Common myeloid progenitor, CD34-positive (primary cell): ENCODE measurements around the gene ZC3H10.

Experiments used
- CTCF ChIA-PET: fragments of 350-600 bp; sonication (Branson Sonifier 250); formaldehyde crosslinking; loops from one replicate; lab custom pipeline; 2021; ENCODE audit warnings: antibody characterized with exemption; lab: Charles Lee
- POLR2A ChIA-PET: fragments of 350-600 bp; sonication (Branson Sonifier 250); formaldehyde crosslinking; loops from one replicate; lab custom pipeline; 2021; ENCODE audit warnings: antibody characterized with exemption; lab: Charles Lee
- DNase-seq, 3 donors: peaks; one replicate each; pipeline versions ENCODE4 v3.0.0 to v3.0.0-alpha.2; 2013
- H3K27ac ChIP-seq, 2 experiments: 1 replicate in 1 of 2; 2 replicates in 1 of 2; pipeline ENCODE4 v1.7.0; 2013; ENCODE audit warnings: inconsistent platforms in 2 of 2, low read length in 2 of 2, mild to moderate bottlenecking in 2 of 2, low read depth in 1 of 2, moderate library complexity in 1 of 2; ENCODE audit not compliant: severe bottlenecking in 2 of 2, insufficient read depth in 1 of 2, poor library complexity in 1 of 2
- H3K27me3 ChIP-seq, 5 experiments: replicated peaks in 2 of 5; 1 replicate in 3 of 5; 2 replicates in 2 of 5; pipeline versions ENCODE4 v1.6.1 to v1.7.0; 2013; ENCODE audit warnings: low read length in 4 of 5, mild to moderate bottlenecking in 2 of 5, moderate library complexity in 2 of 5, inconsistent platforms in 1 of 5; ENCODE audit not compliant: insufficient read depth in 5 of 5, control insufficient read depth in 4 of 5
- H3K36me3 ChIP-seq, 4 experiments: 1 replicate in 2 of 4; 2 replicates in 2 of 4; pipeline versions ENCODE4 v1.6.1 to v1.7.0; 2013; ENCODE audit warnings: low read length in 3 of 4, control low read depth in 1 of 4, mild to moderate bottlenecking in 1 of 4; ENCODE audit not compliant: control insufficient read depth in 4 of 4, insufficient read depth in 4 of 4
- H3K4me1 ChIP-seq, 4 experiments: 1 replicate in 3 of 4; 2 replicates in 1 of 4; pipeline versions ENCODE4 v1.6.1 to v1.7.1; 2013; ENCODE audit warnings: low read length in 3 of 4, mild to moderate bottlenecking in 3 of 4, control low read depth in 1 of 4, inconsistent platforms in 1 of 4, moderate library complexity in 1 of 4; ENCODE audit not compliant: control insufficient read depth in 4 of 4, insufficient read depth in 4 of 4; ENCODE audit errors: control extremely low read depth in 1 of 4
- H3K4me3 ChIP-seq, 7 experiments: 1 replicate in 4 of 7; 2 replicates in 3 of 7; pipeline versions ENCODE4 v1.5.1 to v1.7.0; 2013; ENCODE audit warnings: mild to moderate bottlenecking in 7 of 7, low read length in 6 of 7, moderate library complexity in 6 of 7, inconsistent platforms in 2 of 7, low read depth in 2 of 7, control low read depth in 1 of 7; ENCODE audit not compliant: insufficient read depth in 4 of 7, control insufficient read depth in 1 of 7; ENCODE audit errors: extremely low read depth in 1 of 7
- H3K9me3 ChIP-seq, 5 experiments: 1 replicate in 4 of 5; 2 replicates in 1 of 5; pipeline versions ENCODE4 v1.6.1 to v1.7.1; 2013; ENCODE audit warnings: low read length in 4 of 5, mild to moderate bottlenecking in 2 of 5, inconsistent platforms in 1 of 5, low read depth in 1 of 5, moderate library complexity in 1 of 5; ENCODE audit not compliant: control insufficient read depth in 4 of 5, insufficient read depth in 2 of 5; ENCODE audit errors: control extremely low read depth in 1 of 5
- WGBS: methylation state at CpG from one replicate; pipeline ENCODE4 v1.1.5; 2013; ENCODE audit not compliant: insufficient coverage; 5-methylcytosine and 5-hydroxymethylcytosine counted together

ZC3H10 gene

GRCh38 chr12:56082967-56083366 lies 35.1 kb upstream of the ZC3H10 start:
- Histone ChIP-seq H3K4me1 (peaks cover 0 to 18% (median 17%) of the 10 kb centered on the region in 4 experiments), H3K9me3 (no peaks in the 10 kb centered on the region), H3K27ac (no peak overlapping the region), H3K36me3 (no peaks in the 10 kb centered on the region), H3K4me3 (no peak overlapping the region), H3K27me3 (peaks cover 0 to 42% (median 20%) of the 10 kb centered on the region in 5 experiments)
- CTCF ChIA-PET: interaction anchor here (0.9 to 2.2 kb wide), 6 partner anchors 11 to 38 kb away, joined by 3 to 10 read pairs (median 3); partner anchors contain the start of gene PA2G4
- POLR2A ChIA-PET: no interaction called here
- no CpG with 5 or more reads among the region's 3 CpGs for WGBS
- no peak for DNase-seq

DNA sequence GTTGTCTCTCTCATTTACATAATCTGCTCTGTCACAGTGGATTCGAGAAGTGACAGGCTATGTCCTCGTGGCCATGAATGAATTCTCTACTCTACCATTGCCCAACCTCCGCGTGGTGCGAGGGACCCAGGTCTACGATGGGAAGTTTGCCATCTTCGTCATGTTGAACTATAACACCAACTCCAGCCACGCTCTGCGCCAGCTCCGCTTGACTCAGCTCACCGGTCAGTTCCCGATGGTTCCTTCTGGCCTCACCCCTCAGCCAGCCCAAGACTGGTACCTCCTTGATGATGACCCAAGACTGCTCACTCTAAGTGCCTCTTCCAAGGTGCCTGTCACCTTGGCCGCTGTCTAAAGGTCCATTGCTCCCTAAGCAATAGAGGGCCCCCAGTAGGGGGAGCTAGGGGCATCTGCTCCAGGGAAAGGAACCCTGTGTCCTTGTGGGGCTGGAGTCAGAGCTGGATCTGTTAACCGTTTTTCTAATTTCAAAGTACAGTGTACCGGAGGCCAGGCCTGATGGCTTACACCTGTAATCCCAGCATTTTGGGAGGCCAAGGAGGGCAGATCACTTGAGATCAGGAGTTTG lies 33.0 kb upstream of the ZC3H10 start:
- Histone ChIP-seq H3K9me3 (no peaks in the 10 kb centered on the region), H3K36me3 (no peaks in the 10 kb centered on the region), H3K27ac (no peak overlapping the region), H3K4me3 (no peak overlapping the region), H3K4me1 (peaks cover 0 to 7% (median 5%) of the 10 kb centered on the region in 4 experiments), H3K27me3 (peaks cover 0 to 35% (median 20%) of the 10 kb centered on the region in 5 experiments)
- CTCF ChIA-PET: interaction anchor here (0.8 to 2.6 kb wide), 6 partner anchors 11 to 35 kb away, joined by 3 to 16 read pairs (median 4); partner anchors contain the start of gene PA2G4
- 91% methylated on average over 15 of the region's 15 CpGs for WGBS
- peak in 2 of 3 donors; percentile 23 to 40 for DNase-seq
- POLR2A ChIA-PET: no interaction called here

GRCh38 chr12:56086096-56086495 lies 32.0 kb upstream of the ZC3H10 start:
- Histone ChIP-seq H3K36me3 (no peaks in the 10 kb centered on the region), H3K4me1 (no peaks in the 10 kb centered on the region), H3K4me3 (no peak overlapping the region), H3K27me3 (peaks cover 0 to 25% (median 14%) of the 10 kb centered on the region in 5 experiments), H3K9me3 (no peaks in the 10 kb centered on the region), H3K27ac (no peak overlapping the region)
- WGBS: no CpG with 5 or more reads among the region's 3 CpGs
- DNase-seq: no peak
- POLR2A ChIA-PET: no interaction called here
- CTCF ChIA-PET: interaction anchor here (0.5 to 2.6 kb wide), 4 partner anchors 9 to 90 kb away, joined by 3 to 16 read pairs (median 5); partner anchors contain the start of gene PA2G4

- H3K27me3 ChIP-seq: peaks cover 0 to 20% (median 9%) of the 10 kb centered on the region in 5 experiments
- no peaks in the 10 kb centered on the region for H3K4me1 ChIP-seq
- ChIA-PET CTCF (interaction anchor here (0.5 to 2.6 kb wide), 2 partner anchors 9 to 90 kb away, joined by 3 to 16 read pairs; no protein-coding TSS in a partner anchor), POLR2A (no interaction called here)
- no peaks in the 10 kb centered on the region for H3K9me3 ChIP-seq
- no peak for DNase-seq
- no peak overlapping the region for H3K4me3 ChIP-seq
- no peaks in the 10 kb centered on the region for H3K36me3 ChIP-seq
- 88% methylated on average over 4 of the region's 6 CpGs for WGBS
- no peak overlapping the region for H3K27ac ChIP-seq
These were observed 31.5 kb upstream of the ZC3H10 start for GRCh38 chr12:56086608-56087007.

DNA sequence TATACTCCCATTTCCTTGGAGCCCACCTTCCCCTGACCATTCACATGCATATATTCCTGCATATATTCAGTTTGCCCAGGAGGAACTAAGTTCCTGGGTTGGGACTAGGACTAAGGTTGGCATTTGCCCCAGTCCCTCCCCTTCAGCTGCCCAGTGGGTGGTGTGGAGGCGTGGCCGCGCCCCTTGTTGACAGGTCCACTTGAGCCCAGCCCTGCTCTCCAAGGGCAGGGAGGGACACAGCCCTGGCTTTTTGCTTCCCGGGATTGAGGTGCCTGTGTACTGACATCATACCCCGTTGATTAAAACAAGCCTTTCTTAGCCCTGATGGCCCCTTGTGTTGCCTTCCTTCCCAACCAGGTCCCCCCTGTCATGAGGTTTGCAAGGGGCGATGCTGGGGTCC lies 30.8 kb upstream of the ZC3H10 start:
- ChIA-PET CTCF (interaction anchor here (1.0 kb wide), 1 partner anchor 37 kb away, joined by 3 read pairs; no protein-coding TSS in a partner anchor), POLR2A (no interaction called here)
- Histone ChIP-seq H3K27me3 (peaks cover 0 to 14% (median 4%) of the 10 kb centered on the region in 5 experiments), H3K4me3 (no peak overlapping the region), H3K27ac (no peak overlapping the region), H3K36me3 (no peaks in the 10 kb centered on the region), H3K4me1 (no peaks in the 10 kb centered on the region), H3K9me3 (no peaks in the 10 kb centered on the region)
- DNase-seq: no peak
- WGBS: 95% methylated on average over 3 of the region's 6 CpGs

- Histone ChIP-seq H3K4me1 (peaks cover 0 to 2% (median under 1%) of the 10 kb centered on the region in 4 experiments), H3K4me3 (no peak overlapping the region), H3K9me3 (no peaks in the 10 kb centered on the region), H3K27ac (no peak overlapping the region), H3K36me3 (no peaks in the 10 kb centered on the region), H3K27me3 (peaks cover 0 to 7% (median 0%) of the 10 kb centered on the region in 5 experiments)
- DNase-seq: no peak
- CTCF ChIA-PET: interaction anchor here (0.9 to 1.2 kb wide), 2 partner anchors 8 to 27 kb away, joined by 3 read pairs; no protein-coding TSS in a partner anchor
- POLR2A ChIA-PET: no interaction called here
- 92% methylated on average over 3 of the region's 6 CpGs for WGBS
These were observed 20.3 kb upstream of the ZC3H10 start for GRCh38 chr12:56097738-56098137.

DNA sequence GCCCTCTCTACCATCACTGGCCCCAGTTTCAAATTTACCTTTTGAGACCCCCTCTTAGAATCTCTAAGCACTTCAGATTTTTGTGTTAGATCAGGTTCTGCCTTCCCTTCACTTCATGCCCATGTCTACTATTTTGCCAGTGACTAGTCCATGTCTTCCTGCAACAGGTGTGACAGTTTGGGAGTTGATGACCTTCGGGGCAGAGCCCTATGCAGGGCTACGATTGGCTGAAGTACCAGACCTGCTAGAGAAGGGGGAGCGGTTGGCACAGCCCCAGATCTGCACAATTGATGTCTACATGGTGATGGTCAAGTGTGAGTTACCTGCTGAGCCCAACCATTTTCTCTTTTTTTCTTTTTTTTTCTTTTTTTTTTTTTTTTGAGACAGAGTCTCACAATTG lies 19.5 kb upstream of the ZC3H10 start:
- Histone ChIP-seq H3K36me3 (no peaks in the 10 kb centered on the region), H3K4me3 (no peak overlapping the region), H3K4me1 (peaks cover 8 to 11% (median 9%) of the 10 kb centered on the region in 4 experiments), H3K9me3 (no peaks in the 10 kb centered on the region), H3K27me3 (peaks cover 0 to 6% (median 0%) of the 10 kb centered on the region in 5 experiments), H3K27ac (no peak overlapping the region)
- 100% methylated on average over 2 of the region's 3 CpGs for WGBS
- no peak for DNase-seq
- POLR2A ChIA-PET: no interaction called here
- CTCF ChIA-PET: interaction anchor here (0.6 to 1.2 kb wide), 3 partner anchors 9 to 49 kb away, joined by 3 to 6 read pairs (median 3); no protein-coding TSS in a partner anchor
